NCI-H1105 (cell line): ENCODE results near the gene SUCO.

Experiments
- DNase-seq: peaks from one replicate; lab custom pipeline; 2025; lab: John Stamatoyannopoulos, UW

The SUCO gene

DNA sequence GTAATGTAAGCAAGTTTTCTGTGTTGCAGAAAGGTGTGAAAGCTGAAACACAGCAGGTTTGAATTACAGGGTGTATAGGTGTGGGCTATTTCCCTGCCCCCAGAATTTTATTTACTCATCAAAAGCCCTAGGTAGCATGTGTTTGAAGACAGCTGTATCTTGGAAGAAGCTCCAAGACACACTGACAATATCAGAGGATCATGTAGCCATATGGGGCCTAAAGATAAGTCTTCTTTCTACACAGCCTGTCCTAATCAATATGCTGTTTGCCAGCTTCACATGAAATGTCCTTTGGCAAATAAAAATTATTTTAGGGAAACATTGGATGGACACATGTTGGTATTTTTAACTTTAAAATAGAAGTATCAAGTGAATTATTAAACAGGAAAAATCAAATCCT is 17.5 kb upstream of the SUCO start:
- DNase-seq = no peak

DNA sequence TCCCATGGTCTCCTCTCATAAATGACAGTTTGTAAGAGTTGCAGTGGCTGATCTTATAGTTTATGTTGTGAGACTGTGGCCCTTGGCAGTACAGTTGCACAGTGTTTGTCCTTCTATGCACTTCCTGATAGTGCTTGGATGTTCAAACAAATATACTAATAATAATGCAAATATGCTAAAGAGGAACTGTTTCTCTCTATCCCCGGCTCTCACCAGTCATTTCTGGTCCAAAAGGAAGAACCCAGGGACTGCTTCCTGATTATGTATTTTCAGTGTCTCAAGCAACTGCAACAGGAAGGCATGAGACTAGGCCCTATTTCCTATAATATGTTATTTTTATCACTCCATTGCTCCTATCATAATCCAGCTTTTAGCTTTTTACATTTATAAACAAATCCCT is 17.0 kb upstream of the SUCO start:
- no peak for DNase-seq

DNA sequence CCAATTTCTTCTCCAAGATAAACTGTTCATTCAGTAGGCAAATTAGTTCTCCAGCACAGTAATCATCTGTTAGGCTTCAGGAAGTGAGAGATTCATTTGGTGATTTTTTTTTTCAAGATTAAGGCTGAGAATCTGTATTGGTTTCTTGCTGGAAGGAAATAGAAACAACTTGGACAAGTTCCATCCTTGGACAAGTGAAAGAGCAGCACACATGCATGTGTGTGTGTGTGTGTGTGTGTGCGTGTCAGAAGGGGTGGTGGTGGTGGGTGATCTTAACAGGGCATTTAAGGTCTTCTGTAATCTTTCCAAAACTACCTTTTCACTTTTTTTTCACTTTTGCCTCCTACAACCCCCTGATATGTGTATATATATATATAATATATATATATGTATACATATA is 15.9 kb upstream of the SUCO start:
- DNase-seq = no peak

DNA sequence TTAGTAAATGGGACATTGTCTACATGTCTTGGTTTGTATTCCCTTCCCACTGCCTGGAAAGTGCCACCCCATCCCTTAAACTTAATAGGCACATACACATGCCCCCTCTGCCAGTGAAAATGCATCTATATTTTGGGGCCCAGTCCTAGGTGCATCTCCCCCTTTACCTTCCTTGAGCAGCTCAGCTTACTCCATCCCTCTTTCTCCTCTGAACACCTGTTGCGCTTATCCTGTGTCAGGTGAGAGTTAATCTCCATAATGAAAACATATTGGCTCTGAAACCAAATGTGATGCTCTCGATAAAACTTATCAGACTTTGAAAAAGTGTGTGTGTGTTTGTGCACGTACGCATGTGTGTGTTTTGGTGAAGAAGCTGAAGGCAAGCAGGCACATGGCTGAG is 15.4 kb upstream of the SUCO start:
- no peak for DNase-seq

DNA sequence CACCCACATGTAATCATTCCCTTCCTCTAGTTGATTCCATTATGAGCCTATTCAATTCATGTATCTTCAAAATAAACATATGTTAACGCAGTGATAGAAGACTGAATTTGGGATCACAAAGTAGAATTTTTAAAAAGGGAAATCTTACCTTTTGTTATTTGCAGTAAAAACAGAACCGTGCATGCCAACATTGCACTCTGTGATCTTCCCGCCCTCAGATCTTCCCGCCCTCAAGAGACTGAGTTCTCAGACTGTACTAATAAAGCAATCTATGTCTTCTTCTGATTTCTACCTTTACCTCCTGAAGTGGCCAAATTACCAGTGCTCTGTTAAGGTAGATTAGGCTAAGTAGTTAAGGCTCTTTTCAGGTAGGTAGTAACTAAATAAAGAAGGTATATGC is 3.6 kb upstream of the SUCO start:
- DNase-seq = no peak

DNA sequence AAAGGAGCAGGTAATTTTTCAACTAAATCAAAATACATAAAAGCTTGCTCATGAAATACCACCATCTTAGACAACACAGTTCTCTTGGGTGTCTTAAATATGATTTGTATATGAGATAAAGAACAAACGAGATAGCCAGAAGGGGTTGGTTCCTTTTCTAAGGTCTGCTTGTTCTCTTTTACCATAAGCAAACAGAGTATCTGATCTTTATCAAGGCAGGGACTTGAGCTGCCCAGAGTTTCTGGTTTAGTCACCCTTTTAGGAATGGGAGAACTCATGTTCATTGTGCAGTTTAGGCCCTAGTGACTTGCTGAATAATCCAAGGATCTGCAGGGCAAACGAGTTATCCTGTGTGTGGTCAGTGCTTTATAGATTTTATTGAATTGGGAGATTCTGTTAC is 3.0 kb upstream of the SUCO start:
- no peak for DNase-seq

DNA sequence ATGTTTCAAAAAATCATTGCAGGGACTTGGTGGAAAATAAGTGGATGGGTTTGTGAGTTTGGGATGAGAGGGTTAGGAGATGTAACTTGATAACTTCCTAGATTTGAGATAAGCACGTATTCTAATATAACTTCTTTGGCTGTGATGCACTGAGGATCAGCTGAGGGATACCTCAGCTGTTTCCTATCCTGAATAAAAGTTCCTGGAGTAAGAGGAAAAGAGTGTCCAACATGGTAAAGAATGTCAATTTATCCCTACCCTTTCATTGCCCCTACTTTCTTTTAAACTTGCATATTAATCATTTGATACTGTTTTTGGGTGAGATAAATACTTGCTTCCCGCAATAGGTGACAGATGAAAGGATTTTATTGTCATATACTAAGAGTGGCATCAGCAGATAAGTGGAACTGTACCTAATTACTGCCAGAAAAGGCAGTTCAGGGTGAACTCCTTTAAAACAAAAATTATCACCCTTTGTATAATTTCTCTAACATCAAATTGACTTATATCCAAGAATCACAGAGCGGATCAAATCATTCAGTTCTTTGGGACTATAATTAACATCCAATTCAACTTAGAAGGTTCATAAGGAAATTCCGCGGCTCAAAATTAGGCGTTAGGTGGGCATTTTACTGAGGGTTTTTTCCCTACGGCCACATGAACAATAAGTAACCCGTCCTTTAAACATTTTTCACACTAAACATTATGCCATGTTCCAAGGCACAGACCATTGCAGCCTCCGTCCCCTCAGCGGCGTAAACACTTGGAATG is 1.4 kb upstream of the SUCO start:
- DNase-seq = no peak

DNA sequence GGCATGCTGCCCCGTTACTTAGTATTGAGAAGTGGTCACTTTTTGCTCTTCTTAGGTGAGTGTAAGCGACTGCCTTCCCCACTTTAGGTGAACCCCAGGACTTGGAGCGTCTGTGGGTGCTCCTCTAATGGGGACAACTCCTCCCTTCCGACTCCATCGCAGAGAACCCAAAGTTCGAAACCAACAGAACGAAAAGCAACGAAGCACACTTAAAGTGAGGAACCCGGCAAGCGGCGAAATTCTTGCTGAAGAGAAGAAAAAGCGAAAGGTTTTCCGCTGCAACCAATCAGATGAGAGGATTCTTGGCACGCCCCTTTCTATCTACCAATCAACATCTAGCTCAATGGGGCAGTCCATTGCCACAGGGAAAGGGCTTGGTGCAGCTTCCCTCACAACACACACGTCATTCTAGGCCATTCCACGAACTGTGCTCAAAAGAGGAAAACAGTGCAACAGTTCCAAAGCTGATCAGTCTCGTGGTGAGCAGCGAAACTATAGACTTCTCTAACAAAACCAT is 709 bp upstream of the SUCO start:
- peak; percentile 89 for DNase-seq

DNA sequence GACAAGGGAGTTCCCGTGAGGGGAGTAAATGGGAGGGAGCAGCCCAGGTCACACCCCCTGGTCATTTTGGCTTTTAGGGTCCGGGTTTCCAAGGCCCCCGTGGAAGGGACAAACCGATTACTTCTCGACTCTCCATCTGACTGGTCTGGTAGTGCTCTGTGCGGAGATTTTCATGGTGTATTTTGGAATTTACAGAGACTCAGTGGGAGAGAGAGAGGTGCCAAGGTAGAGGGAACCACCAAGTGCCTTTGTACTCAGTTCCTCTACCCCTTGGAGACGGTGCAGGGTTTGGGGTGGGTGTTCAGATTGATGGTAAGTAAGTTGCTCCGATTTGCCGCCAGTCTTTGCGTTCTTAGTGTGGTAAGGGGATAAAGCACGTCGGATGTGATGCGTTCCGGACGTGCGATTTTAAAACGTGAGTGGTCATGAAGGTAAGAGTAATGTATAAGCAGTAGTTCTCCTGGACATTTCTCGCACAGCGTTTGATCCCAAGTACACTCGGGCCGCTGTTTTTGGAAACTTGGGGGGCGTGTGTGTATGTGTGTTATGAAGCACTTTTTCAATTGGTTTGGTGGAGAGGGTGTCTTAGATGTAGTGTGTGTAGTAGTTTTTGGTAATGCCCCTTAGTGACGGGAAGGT is 682 bp downstream of the SUCO start:
- DNase-seq = no peak

DNA sequence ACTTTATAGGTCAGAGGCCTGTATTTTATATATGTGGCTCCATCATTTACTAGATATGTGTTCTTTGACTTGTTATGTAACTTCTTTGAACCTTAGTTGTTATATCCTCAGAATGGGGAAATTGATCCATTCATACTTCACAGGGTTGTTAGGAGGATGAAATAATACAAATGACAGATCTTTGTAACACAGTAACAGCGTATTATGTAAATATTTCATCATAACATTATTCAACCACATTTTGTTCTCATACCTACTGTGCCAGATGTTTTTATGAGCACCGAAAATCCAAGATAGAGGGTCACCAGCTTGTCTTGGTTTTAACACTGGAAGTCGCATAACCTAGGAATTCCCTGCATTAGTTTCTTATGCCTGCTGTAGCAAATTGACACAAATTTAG is 3.3 kb downstream of the SUCO start:
- DNase-seq = no peak

DNA sequence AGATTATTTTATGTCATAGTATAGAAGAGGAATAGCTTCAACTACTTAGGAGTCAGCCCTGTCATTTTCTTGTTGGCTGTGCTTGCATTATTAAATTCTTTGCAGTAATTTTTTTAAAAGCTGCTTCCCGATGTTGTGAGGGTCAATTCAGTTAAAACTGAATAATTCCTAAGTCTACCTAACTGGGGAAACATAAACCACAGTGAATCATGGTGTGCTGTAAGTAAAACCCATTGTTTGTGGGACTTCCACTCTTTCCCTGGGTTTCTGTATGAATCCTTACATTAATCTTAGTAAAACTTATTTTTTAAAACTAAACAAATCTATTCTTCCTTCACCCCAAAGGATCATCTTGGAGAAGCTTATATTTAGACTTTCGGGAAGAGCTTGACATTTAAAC is 4.4 kb downstream of the SUCO start:
- DNase-seq = no peak

DNA sequence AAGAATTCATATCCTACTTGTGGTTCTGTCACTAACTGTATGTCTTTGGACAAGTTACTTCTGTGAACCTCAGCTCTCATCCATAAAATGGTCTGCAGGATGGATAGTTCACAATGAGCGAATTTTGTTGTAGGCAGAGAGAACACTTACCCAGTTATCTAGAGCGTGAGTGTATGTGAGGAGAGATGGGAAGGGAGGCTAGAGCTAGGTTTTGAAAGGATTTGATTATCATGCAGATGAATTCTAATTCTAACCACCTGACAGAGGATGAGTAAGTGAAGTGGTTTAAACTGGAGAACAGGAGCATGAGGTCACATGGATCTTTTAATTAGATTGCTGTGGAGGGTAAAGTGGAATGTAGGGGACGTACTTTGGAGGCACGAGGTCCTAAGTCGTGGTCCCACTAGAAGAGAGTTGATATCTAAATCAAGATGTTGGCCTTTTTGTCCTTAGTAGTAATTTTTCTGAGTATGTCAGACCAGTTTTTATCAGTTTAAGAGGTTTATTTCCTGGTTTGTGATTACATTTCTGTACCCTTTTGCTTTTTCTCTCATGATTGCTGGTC is 5.0 kb downstream of the SUCO start:
- no peak for DNase-seq

DNA sequence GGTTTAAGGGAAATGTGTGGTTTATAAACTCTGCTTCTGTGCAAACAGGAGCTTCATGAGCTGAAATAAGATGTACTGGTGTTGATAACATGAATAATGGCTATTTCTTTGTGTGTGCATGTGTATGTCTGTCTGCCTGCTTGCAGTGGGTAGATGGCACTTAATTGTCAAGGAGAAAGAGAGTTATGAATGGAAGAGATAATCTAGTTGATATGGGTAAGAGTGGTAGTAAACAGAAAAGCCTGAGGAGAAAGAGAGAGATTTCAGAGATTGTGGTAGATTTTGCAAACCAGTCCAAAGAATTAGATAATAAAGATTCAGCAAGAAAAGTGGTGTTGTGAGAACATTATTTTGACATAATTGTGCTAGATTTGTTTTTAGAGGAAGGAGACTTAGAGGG is 7.7 kb downstream of the SUCO start:
- no peak for DNase-seq

DNA sequence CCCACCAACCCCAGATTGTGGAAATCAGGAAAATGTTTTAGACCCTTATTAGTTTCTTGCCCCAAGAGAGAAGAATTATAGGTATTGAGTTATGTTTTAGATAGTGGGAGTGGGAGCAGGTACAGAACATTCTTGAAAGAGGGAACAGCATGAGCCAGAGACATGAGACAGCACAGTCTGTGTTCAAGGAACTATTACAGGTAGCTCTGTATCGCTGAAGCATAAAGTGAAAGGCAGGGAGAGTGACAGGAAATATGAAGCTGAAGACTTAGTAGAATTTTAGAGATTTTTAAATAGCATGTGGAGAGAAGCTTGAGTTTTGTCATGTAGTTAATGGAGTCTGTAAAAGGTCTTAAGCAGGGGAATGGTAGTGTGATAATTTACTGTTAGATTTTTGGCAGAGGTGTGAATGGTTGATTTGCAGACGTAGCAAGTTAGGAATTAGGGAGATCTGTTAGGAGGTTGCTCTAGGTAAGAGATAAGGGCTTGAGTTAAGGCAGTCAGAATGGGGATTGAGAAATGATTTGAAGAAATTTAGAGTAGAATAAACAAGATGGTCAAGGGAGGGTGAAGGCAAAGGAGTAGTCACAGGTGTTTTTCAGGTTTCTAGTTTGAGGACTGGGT is 11.6 kb downstream of the SUCO start:
- no peak for DNase-seq

DNA sequence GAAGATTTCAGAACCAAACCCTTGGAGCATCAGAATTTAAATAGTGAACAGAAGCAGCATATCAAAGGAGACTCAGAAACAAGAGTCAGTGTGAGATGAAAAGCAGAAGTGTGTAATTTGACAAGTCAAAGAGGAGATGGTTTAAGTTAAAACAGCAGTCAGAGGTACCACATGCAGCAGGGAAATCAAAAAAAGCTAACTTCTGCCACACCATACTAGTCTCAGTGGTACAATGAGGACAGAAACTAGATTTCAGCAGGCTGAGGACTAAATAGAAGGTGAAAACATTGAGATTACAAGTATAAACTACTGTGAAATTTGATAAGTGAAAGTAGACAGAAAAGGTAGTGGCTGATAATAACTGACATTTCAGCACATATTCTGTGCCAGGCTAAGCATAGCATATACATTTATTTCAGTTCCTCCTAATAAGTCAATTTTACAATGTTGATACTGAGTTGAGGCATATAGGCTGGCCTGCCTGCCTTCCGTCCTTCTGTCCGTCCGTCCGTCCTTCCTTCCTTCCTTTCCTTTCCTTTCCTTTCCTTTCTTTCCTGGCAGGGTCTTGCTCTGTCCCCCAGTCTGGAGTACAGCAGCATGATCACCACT is 12.6 kb downstream of the SUCO start:
- DNase-seq = no peak

DNA sequence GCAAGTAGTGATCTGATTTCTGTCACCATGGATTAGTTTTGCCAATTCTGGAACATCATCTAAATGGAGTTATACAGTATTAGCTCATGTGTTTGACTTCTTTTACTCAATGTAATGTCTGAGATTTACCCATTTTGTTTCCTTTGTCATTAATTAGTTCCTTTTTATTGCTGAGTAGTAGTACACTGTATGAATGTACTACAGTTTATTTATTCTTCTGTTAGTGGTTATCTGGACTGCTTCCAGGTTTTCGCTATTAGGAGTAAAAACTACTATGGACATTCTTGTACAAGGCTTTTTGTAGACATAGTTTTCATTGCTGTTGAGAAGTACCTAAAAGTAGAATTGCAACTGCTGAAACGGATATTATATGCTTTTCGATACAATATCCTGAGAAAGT is 14.1 kb downstream of the SUCO start:
- DNase-seq = no peak

DNA sequence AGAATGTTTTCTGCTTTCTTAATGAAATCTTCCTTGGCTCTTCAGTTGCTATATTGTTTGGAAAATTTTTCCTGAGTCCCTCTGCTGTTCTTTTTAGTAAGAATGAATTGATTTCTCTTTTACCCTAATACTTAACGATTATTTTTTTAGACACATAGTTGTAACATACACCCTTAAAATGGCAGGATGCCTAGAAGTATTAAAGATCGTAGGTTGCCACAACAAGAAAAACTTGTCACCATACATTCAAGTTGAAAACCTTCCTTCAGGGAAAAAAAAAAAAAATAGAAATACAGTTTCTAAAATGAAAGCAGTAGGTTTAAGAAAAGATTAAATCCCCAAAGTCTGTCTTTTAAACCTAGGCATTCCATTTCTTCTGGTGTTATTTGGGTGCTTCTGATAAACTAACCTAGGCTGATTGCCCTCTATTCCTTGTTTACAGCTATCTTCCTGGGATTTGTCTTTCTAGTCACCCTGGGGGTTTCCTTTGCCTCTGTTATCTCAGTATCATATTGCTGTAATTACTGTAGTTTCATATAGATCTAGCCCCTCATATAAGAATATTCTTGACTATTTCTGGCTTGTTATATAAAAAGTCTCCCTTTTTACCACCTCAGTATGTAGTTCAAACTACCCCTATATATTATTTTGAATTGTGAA is 16.8 kb downstream of the SUCO start:
- no peak for DNase-seq

DNA sequence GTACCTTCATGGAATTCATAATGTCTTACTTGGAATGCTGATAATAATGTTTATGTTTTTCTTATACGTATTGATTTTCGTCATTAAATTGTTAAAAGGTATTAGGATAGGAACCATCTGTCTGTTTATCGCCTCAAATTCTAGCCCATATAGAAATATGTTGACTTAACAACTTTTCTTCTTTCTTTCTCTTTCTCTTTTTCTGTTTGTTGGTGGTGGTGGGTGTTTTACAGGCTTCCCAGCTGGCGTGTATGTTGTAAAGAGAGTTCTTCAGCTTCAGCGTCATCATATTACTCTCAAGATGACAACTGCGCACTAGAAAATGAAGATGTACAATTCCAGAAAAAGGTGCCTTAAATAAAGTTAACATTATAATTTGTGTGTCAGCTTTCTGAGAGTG is 18.3 kb downstream of the SUCO start:
- no peak for DNase-seq

DNA sequence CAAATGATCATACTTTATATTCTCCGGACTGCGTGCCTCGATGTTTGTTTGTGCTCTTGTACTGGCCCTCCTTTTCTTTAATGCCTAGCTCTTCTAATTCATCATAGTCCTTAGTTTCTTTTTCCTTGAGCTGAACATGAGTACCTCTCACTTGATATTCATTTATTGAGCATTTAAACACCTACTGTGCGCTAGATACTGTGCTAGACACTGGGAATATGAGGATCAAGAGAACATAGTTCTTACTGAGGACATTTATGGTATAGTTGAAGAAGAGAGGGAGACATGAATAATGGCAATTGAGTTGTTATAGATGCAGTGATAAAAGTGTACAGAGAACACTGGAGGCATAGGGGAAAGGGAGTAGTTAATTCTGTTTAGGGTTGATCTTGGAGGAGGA is 22.0 kb downstream of the SUCO start:
- no peak for DNase-seq

DNA sequence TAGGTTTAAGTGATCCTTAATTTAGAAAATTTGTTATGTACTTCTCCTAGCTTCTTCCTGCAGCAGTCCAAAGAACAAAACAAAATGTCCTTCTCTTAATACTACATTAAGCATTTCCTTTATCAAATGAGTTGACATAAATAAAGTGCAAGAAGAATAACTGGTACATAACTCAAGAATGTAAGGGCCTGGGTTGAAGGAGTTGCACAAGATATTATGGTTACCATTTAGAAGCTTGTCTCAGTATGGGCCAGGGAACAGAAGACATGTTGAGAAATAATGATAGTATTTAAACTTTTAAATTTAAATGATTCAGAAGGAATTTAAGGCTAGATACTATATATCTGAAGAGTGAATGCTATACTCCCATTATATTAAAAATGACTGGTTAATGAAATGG is 23.5 kb downstream of the SUCO start:
- no peak for DNase-seq

DNA sequence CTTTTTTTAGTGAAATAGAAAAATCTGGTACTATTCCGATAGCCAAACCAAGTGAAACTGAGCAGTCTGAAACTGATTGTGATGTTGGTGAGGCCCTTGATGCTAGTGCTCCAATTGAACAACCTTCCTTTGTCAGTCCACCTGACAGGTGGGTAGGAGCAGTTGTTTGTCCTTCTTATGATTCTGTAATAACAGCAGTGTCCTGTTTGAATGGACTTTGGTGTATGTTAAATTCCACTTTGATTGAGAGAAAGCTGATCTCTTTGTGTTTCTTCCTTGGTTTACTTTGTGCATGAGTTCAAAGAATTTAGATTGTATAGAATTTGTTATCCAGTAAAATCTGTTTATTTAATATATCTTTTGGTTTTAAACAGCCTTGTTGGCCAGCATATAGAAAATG is 24.3 kb downstream of the SUCO start:
- DNase-seq = no peak

DNA sequence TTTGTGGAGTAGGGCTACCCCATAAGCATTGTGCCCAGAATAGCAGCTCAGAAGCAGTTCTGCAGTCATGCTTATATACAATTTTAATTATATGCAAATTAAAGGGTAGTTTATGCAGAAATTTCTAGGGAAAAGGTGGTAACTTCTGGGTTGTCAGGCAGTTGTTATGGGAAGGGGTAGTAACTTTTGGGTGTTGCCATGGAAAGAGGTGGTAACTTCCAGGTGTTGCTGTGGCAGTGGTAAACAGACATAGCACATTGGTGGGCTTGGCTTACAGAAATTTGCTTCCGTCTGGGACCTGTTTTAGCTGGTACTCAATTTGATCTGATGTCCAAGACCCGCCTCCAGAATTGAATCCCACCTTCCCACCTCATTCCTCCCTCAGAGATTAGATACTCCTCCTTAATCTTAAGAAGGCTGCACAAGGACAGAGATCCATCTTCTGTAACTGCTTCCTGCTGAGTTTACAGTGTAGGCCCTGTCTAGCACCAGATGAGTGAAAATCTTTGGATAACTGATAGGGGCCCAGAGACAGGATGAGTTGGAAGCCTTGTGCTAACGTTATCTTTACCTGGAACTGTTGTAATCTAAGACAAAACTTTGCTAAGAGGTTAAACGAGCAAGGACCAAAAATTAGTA is 26.7 kb downstream of the SUCO start:
- no peak for DNase-seq
